Neuronal stem cell (in vitro differentiated cells): ENCODE results near the gene PROSER2.

Experiments
- DNase-seq: peaks from one replicate; pipeline ENCODE4 v3.0.0-alpha.2; 2013; ENCODE audit warnings: low spot score
- H2AFZ ChIP-seq: one replicate; pipeline ENCODE4 v1.6.1; 2013; ENCODE audit warnings: mild to moderate bottlenecking, low read length, inconsistent platforms
- H2AK5ac ChIP-seq: 2 replicates; pipeline ENCODE4 v1.6.1; 2013; ENCODE audit warnings: low read depth, mild to moderate bottlenecking, inconsistent platforms, low read length, moderate library complexity, mixed read lengths
- H2BK120ac ChIP-seq: 2 replicates; pipeline ENCODE4 v1.6.1; 2013; ENCODE audit warnings: low read depth, mild to moderate bottlenecking, inconsistent platforms, low read length, moderate library complexity, mixed read lengths
- H2BK12ac ChIP-seq: one replicate; pipeline ENCODE4 v1.6.1; 2013; ENCODE audit warnings: low read length, inconsistent platforms
- H2BK15ac ChIP-seq: 2 replicates; pipeline ENCODE4 v1.6.1; 2013; ENCODE audit warnings: mild to moderate bottlenecking, low read length, inconsistent platforms, mixed read lengths
- H2BK5ac ChIP-seq: one replicate; pipeline ENCODE4 v1.6.1; 2013; ENCODE audit warnings: inconsistent platforms, mild to moderate bottlenecking, low read length, moderate library complexity
- H3K14ac ChIP-seq: one replicate; pipeline ENCODE4 v1.6.1; 2013; ENCODE audit warnings: low read length, inconsistent platforms
- H3K18ac ChIP-seq: 2 replicates; pipeline ENCODE4 v1.6.1; 2013; ENCODE audit warnings: low read length, inconsistent platforms
- H3K23ac ChIP-seq: 2 replicates; pipeline ENCODE4 v1.6.1; 2013; ENCODE audit warnings: low read depth, mild to moderate bottlenecking, mixed read lengths, low read length, inconsistent platforms; ENCODE audit not compliant: poor library complexity
- H3K27ac ChIP-seq: replicated peaks from 3 replicates; pipeline ENCODE4 v1.5.1; 2013; ENCODE audit warnings: low read length, inconsistent platforms
- H3K27me3 ChIP-seq, 3 experiments: 2 replicates each; pipeline ENCODE4 v1.6.1; 2013; ENCODE audit warnings: low read length in 3 of 3, mild to moderate bottlenecking in 2 of 3, inconsistent platforms in 1 of 3, low read depth in 1 of 3, mixed read lengths in 1 of 3, moderate library complexity in 1 of 3; ENCODE audit not compliant: control insufficient read depth in 3 of 3, insufficient read depth in 3 of 3
- H3K36me3 ChIP-seq, 2 donors: replicated peaks in 1 of 2; 2 replicates each; pipeline ENCODE4 v1.6.1; 2013; ENCODE audit warnings: low read length in 2 of 2; ENCODE audit not compliant: control insufficient read depth in 2 of 2, insufficient read depth in 2 of 2
- H3K4ac ChIP-seq: 2 replicates; pipeline ENCODE4 v1.6.1; 2013; ENCODE audit warnings: inconsistent platforms, mild to moderate bottlenecking, low read length, moderate library complexity
- H3K4me1 ChIP-seq, 2 donors: 1 replicate in 1 of 2; 2 replicates in 1 of 2; pipeline ENCODE4 v1.6.1; 2013; ENCODE audit warnings: low read length in 2 of 2, low read depth in 1 of 2; ENCODE audit not compliant: control insufficient read depth in 2 of 2, insufficient read depth in 1 of 2
- H3K4me2 ChIP-seq: one replicate; pipeline ENCODE4 v1.6.1; 2013; ENCODE audit warnings: mild to moderate bottlenecking, low read length, inconsistent platforms; ENCODE audit not compliant: insufficient read depth, poor library complexity, severe bottlenecking
- H3K4me3 ChIP-seq, 2 donors: 2 replicates each; pipeline ENCODE4 v1.5.1; 2013; ENCODE audit warnings: low read length in 2 of 2, mild to moderate bottlenecking in 2 of 2, inconsistent platforms in 1 of 2, moderate library complexity in 1 of 2
- H3K79me1 ChIP-seq: one replicate; pipeline ENCODE4 v1.6.1; 2013; ENCODE audit warnings: low read depth, mild to moderate bottlenecking, inconsistent platforms, low read length, moderate library complexity
- H3K9ac ChIP-seq: one replicate; pipeline ENCODE4 v1.6.1; 2013; ENCODE audit warnings: mild to moderate bottlenecking, low read depth, low read length, inconsistent platforms; ENCODE audit not compliant: poor library complexity
- H3K9me3 ChIP-seq, 2 donors: replicated peaks in 1 of 2; 2 replicates each; pipeline versions ENCODE3 to v1.6.1; 2013; ENCODE audit warnings: low read length in 2 of 2, mild to moderate bottlenecking in 2 of 2, inconsistent platforms in 1 of 2, low read depth in 1 of 2, mixed read lengths in 1 of 2, moderate library complexity in 1 of 2; ENCODE audit not compliant: control insufficient read depth in 2 of 2, insufficient read depth in 1 of 2
- H4K8ac ChIP-seq: one replicate; pipeline ENCODE4 v1.6.1; 2013; ENCODE audit warnings: low read depth, mild to moderate bottlenecking, inconsistent platforms, low read length, moderate library complexity
- H4K91ac ChIP-seq: one replicate; pipeline ENCODE4 v1.6.1; 2013; ENCODE audit warnings: low read length, low read depth, mild to moderate bottlenecking, inconsistent platforms; ENCODE audit not compliant: poor library complexity
- WGBS, 2 donors: extraction: QIAGEN DNeasy Blood & Tissue Kit; methylation state at CpG; one replicate each; pipeline ENCODE4 v1.1.7; 2013; ENCODE audit warnings: missing lambda C conversion rate in 2 of 2, mixed read lengths in 1 of 2; ENCODE audit not compliant: insufficient read length in 2 of 2, insufficient replicate concordance in 1 of 2; ENCODE audit errors: extremely low coverage in 2 of 2; 5-methylcytosine and 5-hydroxymethylcytosine counted together

PROSER2 gene

GRCh38 chr10:11810313-11810766, 12.8 kb upstream of the PROSER2 start:
- Histone ChIP-seq H3K36me3 (no peaks in the 10 kb centered on the region), H3K27me3 (peaks cover 0 to 4% (median 0%) of the 10 kb centered on the region in 3 experiments), H4K91ac (no peak overlapping the region), H3K4me3 (no peak overlapping the region), H2AFZ (peak overlapping the region; percentile 55), H2AK5ac (no peak overlapping the region), H4K8ac (no peak overlapping the region), H3K4me2 (no peak overlapping the region), H2BK15ac (no peak overlapping the region), H3K79me1 (no peaks in the 10 kb centered on the region), H2BK5ac (no peak overlapping the region), H3K14ac (peak overlapping the region; percentile 60), H3K4me1 (peaks cover 5 to 7% of the 10 kb centered on the region in 2 donors), H3K4ac (no peak overlapping the region), H3K27ac (peak overlapping the region; percentile 12), H2BK120ac (no peak overlapping the region), H3K18ac (no peak overlapping the region), H3K9me3 (no peaks in the 10 kb centered on the region), H2BK12ac (peak overlapping the region; percentile 2), H3K9ac (no peak overlapping the region), H3K23ac (peak overlapping the region; percentile 46)
- no peak for DNase-seq
- no CpG with 5 or more reads among the region's 13 CpGs for WGBS, 2 donors

- Histone ChIP-seq H3K4me3 (no peak overlapping the region), H3K9me3 (no peaks in the 10 kb centered on the region), H3K27ac (no peak overlapping the region), H3K4me1 (peaks cover 5 to 7% of the 10 kb centered on the region in 2 donors), H3K36me3 (no peaks in the 10 kb centered on the region), H3K79me1 (no peaks in the 10 kb centered on the region), H2BK5ac (no peak overlapping the region), H3K18ac (no peak overlapping the region), H3K4ac (no peak overlapping the region), H3K23ac (no peak overlapping the region), H2AK5ac (no peak overlapping the region), H2BK12ac (no peak overlapping the region), H3K14ac (no peak overlapping the region), H3K4me2 (no peak overlapping the region), H3K9ac (no peak overlapping the region), H2BK120ac (no peak overlapping the region), H2AFZ (peak overlapping the region; percentile 55), H2BK15ac (no peak overlapping the region), H4K91ac (no peak overlapping the region), H3K27me3 (peaks cover 0 to 4% (median 0%) of the 10 kb centered on the region in 3 experiments), H4K8ac (no peak overlapping the region)
- DNase-seq: no peak
- WGBS, 2 donors: no CpG with 5 or more reads among the region's 6 CpGs
These were observed 12.2 kb upstream of the PROSER2 start for GRCh38 chr10:11810973-11811372.

- Histone ChIP-seq H3K27ac (no peak overlapping the region), H2AFZ (no peak overlapping the region), H2BK15ac (no peak overlapping the region), H3K14ac (no peak overlapping the region), H3K18ac (peak overlapping the region; percentile 0), H3K79me1 (no peaks in the 10 kb centered on the region), H2AK5ac (no peak overlapping the region), H3K27me3 (peaks cover 0 to 4% (median 0%) of the 10 kb centered on the region in 3 experiments), H3K4me2 (no peak overlapping the region), H3K4me1 (peaks cover 5 to 7% of the 10 kb centered on the region in 2 donors), H4K91ac (no peak overlapping the region), H2BK12ac (no peak overlapping the region), H4K8ac (no peak overlapping the region), H3K9me3 (no peaks in the 10 kb centered on the region), H3K4me3 (no peak overlapping the region), H2BK120ac (no peak overlapping the region), H2BK5ac (no peak overlapping the region), H3K36me3 (no peaks in the 10 kb centered on the region), H3K9ac (no peak overlapping the region), H3K23ac (peak overlapping the region; percentile 6), H3K4ac (no peak overlapping the region)
- DNase-seq: no peak
- WGBS, 2 donors: no CpG with 5 or more reads among the region's 7 CpGs
These were observed 10.0 kb upstream of the PROSER2 start for GRCh38 chr10:11813177-11813576.

GRCh38 chr10:11813855-11814567, 9.1 kb upstream of the PROSER2 start:
- Histone ChIP-seq H3K27me3 (peaks cover 0 to 4% (median 0%) of the 10 kb centered on the region in 3 experiments), H4K8ac (no peak overlapping the region), H3K9ac (no peak overlapping the region), H2AFZ (no peak overlapping the region), H3K23ac (no peak overlapping the region), H3K79me1 (no peaks in the 10 kb centered on the region), H3K4me3 (no peak overlapping the region), H3K36me3 (no peaks in the 10 kb centered on the region), H4K91ac (no peak overlapping the region), H3K4me2 (no peak overlapping the region), H2BK5ac (no peak overlapping the region), H3K14ac (no peak overlapping the region), H2BK15ac (peak overlapping the region; percentile 49), H2BK120ac (no peak overlapping the region), H3K9me3 (no peaks in the 10 kb centered on the region), H2BK12ac (no peak overlapping the region), H3K18ac (no peak overlapping the region), H3K27ac (no peak overlapping the region), H3K4me1 (peaks cover 5 to 7% of the 10 kb centered on the region in 2 donors), H2AK5ac (no peak overlapping the region), H3K4ac (no peak overlapping the region)
- no CpG with 5 or more reads among the region's 13 CpGs for WGBS, 2 donors
- DNase-seq: no peak
